Measurements from ENCODE around the gene CD302.

GRCh38 chr2:159807183-159808031 is 9.4 kb upstream of the CD302 start:
- peak; percentile 84 for TF ChIP-seq CTCF (IDR thresholded peaks at IDR 0.05)
- no peak for TF ChIP-seq POLR2AphosphoS5 (IDR thresholded peaks at IDR 0.05; ENCODE audit: low read depth, low read length)
